GM10248 (cell line): Measurements from ENCODE around the gene TTC21A.

Source experiments
- CTCF ChIA-PET: fragments of 300-600 bp; sonication (Branson Sonifier 250); formaldehyde crosslinking; extraction: SDS; loops from one replicate; lab custom pipeline; 2021; ENCODE audit warnings: antibody characterized with exemption; lab: Yijun Ruan, JAX
- POLR2A ChIA-PET: fragments of 350-650 bp; sonication (Branson Sonifier 250); formaldehyde crosslinking; extraction: SDS; loops from one replicate; lab custom pipeline; 2020; ENCODE audit warnings: antibody characterized with exemption; lab: Yijun Ruan, JAX
- DNase-seq: peaks from one replicate; pipeline ENCODE4 v3.0.0; 2012; ENCODE audit errors: extremely low spot score
- TF ChIP-seq, protein P1 (sequence below): IDR thresholded peaks from 2 replicates; pipeline ENCODE4 v1.5.1; 2012; ENCODE audit warnings: mild to moderate bottlenecking, low read depth; ENCODE audit errors: extremely low read depth, missing control alignments, control extremely low read depth

TTC21A gene

DNA sequence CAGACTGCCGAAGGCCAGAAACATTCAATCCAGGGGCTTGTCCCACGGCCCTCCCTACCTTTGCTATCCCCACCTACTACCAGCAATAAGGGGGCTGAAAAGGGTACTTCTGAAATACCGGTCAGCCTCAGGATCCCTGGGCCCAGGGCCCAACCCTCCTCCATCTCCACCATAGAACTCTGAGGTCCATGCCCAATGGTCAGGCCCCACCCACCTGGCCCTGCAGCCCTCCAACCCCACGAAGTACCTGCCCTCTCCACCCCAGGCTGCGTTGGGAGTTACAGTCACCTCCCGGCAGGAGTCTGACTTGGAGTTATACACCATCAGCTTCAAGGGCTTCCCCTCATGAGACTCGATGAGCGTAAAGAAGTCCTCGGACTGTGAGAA lies 7.0 kb upstream of the TTC21A start:
- ChIA-PET POLR2A (no interaction called here), CTCF (interaction anchor here (1.0 to 1.6 kb wide), 5 partner anchors 8 to 191 kb away, joined by 3 to 10 read pairs (median 5); no protein-coding TSS in a partner anchor)
- DNase-seq = no peak
- TF ChIP-seq, protein P1, sequence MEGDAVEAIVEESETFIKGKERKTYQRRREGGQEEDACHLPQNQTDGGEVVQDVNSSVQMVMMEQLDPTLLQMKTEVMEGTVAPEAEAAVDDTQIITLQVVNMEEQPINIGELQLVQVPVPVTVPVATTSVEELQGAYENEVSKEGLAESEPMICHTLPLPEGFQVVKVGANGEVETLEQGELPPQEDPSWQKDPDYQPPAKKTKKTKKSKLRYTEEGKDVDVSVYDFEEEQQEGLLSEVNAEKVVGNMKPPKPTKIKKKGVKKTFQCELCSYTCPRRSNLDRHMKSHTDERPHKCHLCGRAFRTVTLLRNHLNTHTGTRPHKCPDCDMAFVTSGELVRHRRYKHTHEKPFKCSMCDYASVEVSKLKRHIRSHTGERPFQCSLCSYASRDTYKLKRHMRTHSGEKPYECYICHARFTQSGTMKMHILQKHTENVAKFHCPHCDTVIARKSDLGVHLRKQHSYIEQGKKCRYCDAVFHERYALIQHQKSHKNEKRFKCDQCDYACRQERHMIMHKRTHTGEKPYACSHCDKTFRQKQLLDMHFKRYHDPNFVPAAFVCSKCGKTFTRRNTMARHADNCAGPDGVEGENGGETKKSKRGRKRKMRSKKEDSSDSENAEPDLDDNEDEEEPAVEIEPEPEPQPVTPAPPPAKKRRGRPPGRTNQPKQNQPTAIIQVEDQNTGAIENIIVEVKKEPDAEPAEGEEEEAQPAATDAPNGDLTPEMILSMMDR = no peak

DNA sequence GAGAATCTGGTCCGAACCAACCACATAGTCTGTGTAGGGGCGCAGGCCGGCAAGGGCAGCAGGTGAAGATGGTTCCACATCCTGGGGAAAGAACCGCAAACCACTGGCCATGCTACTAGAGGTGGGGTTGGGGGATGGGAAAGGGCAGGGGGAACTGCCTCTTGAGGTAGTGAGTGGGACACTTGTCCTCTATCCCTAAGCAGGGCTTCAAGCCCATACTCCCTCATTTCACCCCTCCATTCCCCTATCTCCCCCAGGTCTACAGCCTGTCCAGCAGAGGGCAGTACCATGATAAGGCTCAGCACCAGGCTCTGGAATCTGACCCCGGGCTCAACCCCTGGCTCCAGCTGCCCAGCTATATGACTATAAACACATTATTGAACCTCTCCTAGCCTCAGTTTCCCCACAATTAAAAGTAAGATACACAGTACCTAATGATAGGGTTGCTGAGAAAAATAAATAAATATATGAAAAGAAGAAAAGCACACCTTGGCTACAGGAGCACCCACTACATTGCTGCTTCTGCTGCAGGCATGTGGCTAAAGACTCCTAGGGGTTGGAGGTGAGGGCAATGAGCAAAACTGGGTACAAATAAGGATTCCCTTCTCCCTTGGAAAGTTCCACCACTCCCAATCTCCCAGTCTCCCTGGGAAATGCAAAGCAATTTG lies 6.3 kb upstream of the TTC21A start:
- POLR2A ChIA-PET = no interaction called here
- DNase-seq = peak; percentile 79
- TF ChIP-seq, protein P1 = peak; percentile 74
- CTCF ChIA-PET = interaction anchor here (1.0 to 1.6 kb wide), 6 partner anchors 9 to 190 kb away, joined by 3 to 10 read pairs (median 5); no protein-coding TSS in a partner anchor

DNA sequence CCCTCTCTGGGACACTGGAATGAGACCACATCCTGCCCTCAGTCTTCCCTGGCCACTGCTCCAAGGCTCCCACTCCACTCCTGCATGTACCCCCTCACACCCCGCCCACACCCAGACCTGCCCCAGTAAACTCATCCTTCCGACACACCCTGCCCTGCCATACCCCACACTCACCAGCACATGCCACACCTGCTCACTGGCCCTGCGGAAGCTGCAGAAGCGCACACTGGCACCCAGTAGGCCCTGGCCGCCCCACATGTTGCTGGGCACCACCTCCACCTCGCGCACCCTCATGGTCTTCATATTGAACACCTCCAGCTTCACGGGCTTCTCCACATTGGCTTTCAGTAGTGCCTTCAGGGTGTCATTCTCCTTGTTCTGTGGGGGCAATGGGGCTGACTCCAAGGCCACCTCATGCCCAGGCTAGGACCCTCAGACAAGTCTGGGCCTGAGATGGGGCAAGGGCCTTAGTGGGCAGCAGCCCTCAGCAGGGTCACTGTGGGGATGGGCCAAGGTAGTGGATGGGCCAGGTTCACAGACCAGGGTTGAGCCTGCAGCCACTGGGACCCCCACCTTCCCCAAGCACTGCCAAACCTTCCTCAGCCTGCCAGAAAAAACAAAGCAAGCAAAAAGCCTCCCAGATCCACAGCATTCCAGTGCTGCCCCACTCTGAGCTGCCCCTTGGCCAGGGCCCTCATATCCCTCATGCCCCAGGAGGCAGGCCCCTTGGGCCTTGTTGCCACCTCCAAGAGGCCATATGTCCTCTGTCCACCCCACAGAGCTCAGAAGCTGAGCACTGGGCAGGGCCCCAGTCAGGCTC lies 4.8 kb upstream of the TTC21A start:
- POLR2A ChIA-PET = no interaction called here
- CTCF ChIA-PET = interaction anchor here (0.9 to 1.7 kb wide), 6 partner anchors 9 to 190 kb away, joined by 3 to 6 read pairs (median 4); no protein-coding TSS in a partner anchor
- TF ChIP-seq, protein P1 = no peak
- DNase-seq = no peak

DNA sequence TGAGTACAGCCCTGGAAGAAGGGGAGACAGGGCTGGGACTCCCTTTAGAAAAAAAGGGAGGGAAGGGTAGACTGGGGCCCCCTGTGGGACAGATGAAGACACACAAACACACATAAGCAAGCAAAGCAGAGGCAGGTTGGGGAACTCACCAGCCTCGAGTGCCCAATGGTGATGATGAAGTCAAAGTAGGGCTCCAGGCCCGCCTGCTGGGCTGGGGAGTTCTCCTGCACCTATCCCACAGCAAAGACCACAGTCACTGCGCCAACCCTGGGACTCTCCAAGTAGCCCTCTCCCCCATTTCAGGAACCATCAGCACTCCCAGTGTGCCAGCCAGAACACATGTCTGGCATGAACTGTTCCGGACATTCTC lies 4.2 kb upstream of the TTC21A start:
- ChIA-PET POLR2A (no interaction called here), CTCF (interaction anchor here (1.1 to 1.7 kb wide), 4 partner anchors 15 to 193 kb away, joined by 3 to 4 read pairs (median 4); no protein-coding TSS in a partner anchor)
- no peak for DNase-seq
- TF ChIP-seq, protein P1 = no peak

DNA sequence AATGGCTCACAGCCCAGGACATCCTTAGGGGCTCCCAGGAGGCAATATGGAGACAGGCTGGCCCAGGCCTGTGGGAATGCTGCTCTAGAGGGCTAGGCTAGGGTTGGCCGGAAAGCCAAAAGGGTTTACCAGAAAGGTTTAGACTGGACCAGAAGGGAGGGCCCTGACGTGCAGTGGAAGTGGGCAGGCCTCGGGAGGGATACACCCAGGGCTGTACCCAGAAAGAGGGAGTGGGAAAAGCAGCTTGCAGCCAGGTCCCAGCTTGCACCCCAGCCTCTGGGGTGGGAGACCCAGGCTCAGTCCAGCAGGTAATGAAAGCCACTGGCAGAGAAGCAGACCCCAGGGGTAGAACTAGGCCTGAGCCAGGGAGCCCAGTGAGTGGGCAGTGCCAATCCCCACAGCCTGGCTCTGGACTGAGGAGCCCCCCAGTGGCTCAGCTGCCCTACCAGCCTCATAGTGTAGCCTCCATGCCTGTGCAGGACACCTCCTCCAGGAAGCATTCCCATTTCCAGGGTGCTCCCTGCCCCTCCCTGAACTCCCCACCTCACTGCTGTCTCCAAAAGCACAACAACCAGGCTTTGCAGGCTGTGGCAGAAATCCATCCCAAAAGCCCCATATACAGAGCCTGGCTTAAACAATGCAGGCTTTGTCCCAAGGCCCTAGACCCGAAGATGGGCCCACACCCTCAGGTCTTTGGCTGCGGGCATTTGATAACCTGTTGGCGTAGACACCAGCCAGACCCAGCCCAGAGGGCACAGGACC lies 3.5 kb upstream of the TTC21A start:
- ChIA-PET CTCF (interaction anchor here (0.8 to 1.4 kb wide), 9 partner anchors 14 to 257 kb away, joined by 3 to 7 read pairs (median 3); no protein-coding TSS in a partner anchor), POLR2A (no interaction called here)
- TF ChIP-seq, protein P1 = no peak
- DNase-seq = no peak
